Adrenal gland (tissue), 12 donors: ENCODE results near the gene MARCHF3. TPM values are rescaled to one million over a fixed set of nuclear protein-coding genes. Genes with fewer than 3 reads are reported as not detected.

Experiments
- DNase-seq, 7 donors: peaks; one replicate each; pipeline ENCODE4 v3.0.0-alpha.2; 2019 to 2020
- H3K27ac ChIP-seq, 5 donors: fragments of 200-600 bp; sonication (generic) in 4 of 5; 1 replicate in 3 of 5; 2 replicates in 2 of 5; pipeline versions ENCODE4 v1.5.1 to v1.8.0; 2016 to 2020; ENCODE audit warnings: mild to moderate bottlenecking in 1 of 5
- H3K27me3 ChIP-seq: fragments of 200-600 bp; 2 replicates; pipeline ENCODE4 v1.8.0; 2021
- H3K36me3 ChIP-seq, 2 donors: fragments of 200-600 bp; replicated peaks in 1 of 2; 1 replicate in 1 of 2; 2 replicates in 1 of 2; pipeline versions ENCODE4 v1.5.1 to v1.8.0; 2018 to 2022
- H3K4me1 ChIP-seq, 2 donors: fragments of 200-600 bp; replicated peaks in 1 of 2; 1 replicate in 1 of 2; 2 replicates in 1 of 2; pipeline versions ENCODE4 v1.5.1 to v1.8.0; 2018 to 2021
- H3K4me3 ChIP-seq, 4 donors: fragments of 200-600 bp; sonication (generic) in 3 of 4; one replicate each; pipeline ENCODE4 v1.5.1; 2016 to 2018
- H3K9me3 ChIP-seq, 3 donors: fragments of 200-600 bp; sonication (generic) in 1 of 3; replicated peaks in 1 of 3; 1 replicate in 2 of 3; 2 replicates in 1 of 3; pipeline versions ENCODE4 v1.5.1 to v1.8.0; 2016 to 2021
- CTCF ChIP-seq, 6 experiments: fragments of 450-650 bp in 4 of 6; fragments of 200-600 bp in 2 of 6; sonication (generic) in 1 of 6; IDR thresholded peaks; 1 replicate in 5 of 6; 2 replicates in 1 of 6; pipeline versions ENCODE4 v1.5.1 to v1.8.0; 2016 to 2021; ENCODE audit warnings: antibody characterized with exemption in 6 of 6, mild to moderate bottlenecking in 2 of 6, moderate library complexity in 1 of 6
- POLR2A ChIP-seq, 2 donors: fragments of 450-650 bp; IDR thresholded peaks; one replicate each; pipeline ENCODE4 v1.6.1; 2017; ENCODE audit warnings: antibody characterized with exemption in 2 of 2, mild to moderate bottlenecking in 2 of 2, moderate library complexity in 1 of 2
- WGBS, 4 donors: extraction: QIAGEN DNeasy Blood & Tissue Kit in 2 of 4; methylation state at CpG; one replicate each; pipeline versions ENCODE4 v1.1.5 to v1.1.7; 2013 to 2017; 5-methylcytosine and 5-hydroxymethylcytosine counted together
- intact Hi-C, 2 donors: fragments of 100-400 bp; cut with DNase I; formaldehyde crosslinking; loops; one replicate each; pipeline versions ENCODE4 v1.14.1 to v1.15.0; 2022 to 2023
- polyA plus RNA-seq, 3 donors: library from polyadenylated mRNA; stranded (reverse); fragments of 200-250 nt in 2 of 3; fragments of 350-450 nt in 1 of 3; fragmentation: Illumina TruSeq in 1 of 3; extraction: RNeasy Lipid Tissue Mini Kit (QIAGEN cat#74804) in 1 of 3; gene quantifications; one replicate each; pipeline ENCODE4 v1.2.3, GENCODE V29; 2013 to 2014
- total RNA-seq, 9 donors: library from RNA; depleted of rRNA in 4 of 9; stranded (reverse); fragments of >200 nt in 4 of 9; fragments of 120-200 nt in 1 of 9; fragmentation: NEBNext Ultra II Directional in 1 of 9; extraction: Animal tissue kit (Norgen Biotek cat#: 25700) in 1 of 9; gene quantifications; one replicate each; pipeline versions ENCODE4 v1.1.0 to v1.2.4, GENCODE V29; 2013 to 2023
- donor health status: healthy with polysubstance abuse.
- donor health status: Bipolar disorder and iron deficiency.
- donor health status: DM: yes; HTN: yes; CAD: no.
- donor health status: DM: no; HTN: no; CAD: no.
- donor health status: DM: no; HTN: no; CAD: no.
- donor health status: DM: yes; HTN: yes; CAD: no.

The MARCHF3 gene
- total and polyA plus RNA-seq, 12 donors = 3.9 to 48.9 (median 12.2) TPM

- Histone ChIP-seq H3K4me1 (peaks cover 0 to 7% of the 10 kb centered on the region in 2 donors), H3K4me3 (no peak overlapping the region), H3K27me3 (no peaks in the 10 kb centered on the region), H3K9me3 (no peaks in the 10 kb centered on the region), H3K36me3 (no peaks in the 10 kb centered on the region), H3K27ac (no peak overlapping the region)
- DNase-seq = peak in 4 of 7 donors; percentile 23 to 30 (median 28)
- no peak for TF ChIP-seq CTCF (IDR thresholded peaks at IDR 0.05)
- no peak for TF ChIP-seq POLR2A (IDR thresholded peaks at IDR 0.05)
- 50 to 66% (median 54%) methylated on average over 2 of the region's 2 CpGs for WGBS, 4 donors
- intact Hi-C loops = no loop called here
Observed at GRCh38 chr5:127068493-127069214, 38.3 kb upstream of the MARCHF3 start.

GRCh38 chr5:127066721-127067120, 36.4 kb upstream of the MARCHF3 start:
- Histone ChIP-seq H3K4me3 (no peak overlapping the region), H3K36me3 (no peaks in the 10 kb centered on the region), H3K4me1 (no peaks in the 10 kb centered on the region), H3K9me3 (no peaks in the 10 kb centered on the region), H3K27ac (no peak overlapping the region), H3K27me3 (no peaks in the 10 kb centered on the region)
- TF ChIP-seq CTCF (IDR thresholded peaks at IDR 0.05) (no peak), POLR2A (IDR thresholded peaks at IDR 0.05) (no peak)
- no peak for DNase-seq
- intact Hi-C loops = no loop called here

- Histone ChIP-seq H3K27me3 (no peaks in the 10 kb centered on the region), H3K4me1 (no peaks in the 10 kb centered on the region), H3K27ac (no peak overlapping the region), H3K4me3 (no peak overlapping the region), H3K9me3 (no peaks in the 10 kb centered on the region), H3K36me3 (no peaks in the 10 kb centered on the region)
- no peak for TF ChIP-seq CTCF (IDR thresholded peaks at IDR 0.05)
- no peak for TF ChIP-seq POLR2A (IDR thresholded peaks at IDR 0.05)
- intact Hi-C loops = no loop called here
- 91 to 98% (median 96%) methylated on average over 4 of the region's 4 CpGs for WGBS, 4 donors
- DNase-seq = no peak
Observed at GRCh38 chr5:127064253-127064840, 34.0 kb upstream of the MARCHF3 start.

- WGBS, 4 donors = 60 to 76% (median 63%) methylated on average over 2 of the region's 2 CpGs
- intact Hi-C loops = no loop called here
- H3K9me3 ChIP-seq = no peaks in the 10 kb centered on the region
- H3K27me3 ChIP-seq = no peaks in the 10 kb centered on the region
- TF ChIP-seq CTCF (IDR thresholded peaks at IDR 0.05) (no peak), POLR2A (IDR thresholded peaks at IDR 0.05) (no peak)
- H3K4me3 ChIP-seq = no peak overlapping the region
- DNase-seq = no peak
- no peak overlapping the region for H3K27ac ChIP-seq
- no peaks in the 10 kb centered on the region for H3K4me1 ChIP-seq
- H3K36me3 ChIP-seq = no peaks in the 10 kb centered on the region
Observed at GRCh38 chr5:127063257-127063913, 33.0 kb upstream of the MARCHF3 start.
